Stimulated activated naive CD4-positive, alpha-beta T cell treated with Interleukin-2 at 50 U/mL for 16 hours (primary cell): Measurements from ENCODE around the gene DERL2.

ENCODE experiments used
- DNase-seq: peaks from one replicate; lab custom pipeline; 2025; lab: John Stamatoyannopoulos, UW

The DERL2 gene

GRCh38 chr17:5501685-5502084 lies 15.7 kb upstream of the DERL2 start:
- DNase-seq: no peak

- peak; percentile 64 for DNase-seq
These were observed 14.8 kb upstream of the DERL2 start for GRCh38 chr17:5500589-5501391.

GRCh38 chr17:5500247-5500588 lies 14.2 kb upstream of the DERL2 start:
- DNase-seq: no peak

GRCh38 chr17:5499476-5500231 lies 13.7 kb upstream of the DERL2 start:
- no peak for DNase-seq

GRCh38 chr17:5492970-5493369 lies 7.0 kb upstream of the DERL2 start:
- no peak for DNase-seq

GRCh38 chr17:5488752-5489151 lies 2.8 kb upstream of the DERL2 start:
- no peak for DNase-seq

- DNase-seq: peak; percentile 99
These were observed 487 bp upstream of the DERL2 start, which contains the start of gene MIS12 for GRCh38 chr17:5486206-5487124. MIS12 (plus strand) TSS chr17:5486566; CDS start chr17:5488863, 2,297 bp downstream.

- DNase-seq: no peak
These were observed 4.5 kb downstream of the DERL2 start for GRCh38 chr17:5481451-5481850.

GRCh38 chr17:5480962-5481361 lies 5.0 kb downstream of the DERL2 start:
- no peak for DNase-seq

GRCh38 chr17:5478992-5479391 lies 7.0 kb downstream of the DERL2 start:
- no peak for DNase-seq

- no peak for DNase-seq
These were observed 12.1 kb downstream of the DERL2 start for GRCh38 chr17:5473906-5474305.

- no peak for DNase-seq
These were observed 13.5 kb downstream of the DERL2 start for GRCh38 chr17:5472511-5472910.

GRCh38 chr17:5468075-5468473 lies 17.9 kb downstream of the DERL2 start:
- DNase-seq: peak; percentile 20

GRCh38 chr17:5467416-5467815 lies 18.6 kb downstream of the DERL2 start:
- DNase-seq: no peak

GRCh38 chr17:5466295-5466694 lies 19.7 kb downstream of the DERL2 start:
- no peak for DNase-seq

- DNase-seq: no peak
These were observed 21.1 kb downstream of the DERL2 start for GRCh38 chr17:5464717-5465507.

- DNase-seq: no peak
These were observed 39.2 kb downstream of the DERL2 start for GRCh38 chr17:5446786-5447185.

GRCh38 chr17:5444209-5444608 lies 41.8 kb downstream of the DERL2 start:
- DNase-seq: no peak

- DNase-seq: no peak
These were observed 42.2 kb downstream of the DERL2 start for GRCh38 chr17:5443728-5444127.

- DNase-seq: no peak
These were observed 46.6 kb downstream of the DERL2 start for GRCh38 chr17:5439446-5439764.

- peak; percentile 85 for DNase-seq
These were observed 47.1 kb downstream of the DERL2 start, which contains the start of gene C1QBP for GRCh38 chr17:5438716-5439445. C1QBP (minus strand) TSS chr17:5439155; CDS start chr17:5439073, 82 bp downstream.
